Measurements from ENCODE around the gene ABTB1. TPM values are rescaled to one million over a fixed set of nuclear protein-coding genes. Genes with fewer than 3 reads are reported as not detected.
A peak's percentile ranks its signal among the peaks of the same experiment; 100 is the strongest.

Gene ABTB1
- total and polyA plus RNA-seq, 7 donors: 18.0 to 75.3 (median 36.5) TPM

DNA sequence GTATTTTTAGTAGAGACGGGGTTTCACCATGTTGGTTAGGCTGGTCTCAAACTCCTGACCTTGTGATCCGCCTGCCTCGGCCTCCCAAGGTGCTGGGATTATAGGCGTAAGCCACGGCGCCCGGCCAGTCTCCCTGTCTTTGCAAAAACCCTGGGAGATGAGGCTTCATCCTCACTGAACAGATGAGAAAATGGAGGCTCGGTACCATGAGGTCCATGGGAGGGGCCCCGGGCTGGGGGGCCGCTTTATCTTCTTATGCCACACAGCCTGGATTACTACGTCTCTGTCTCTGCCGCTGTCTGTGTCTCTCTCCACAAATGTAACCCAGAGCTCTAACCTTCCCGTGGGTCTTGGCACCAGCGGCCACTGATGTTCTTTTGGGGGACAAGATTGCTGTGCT is 39.1 kb downstream of the ABTB1 start:
- no peaks in the 10 kb centered on the region for H3K36me3 ChIP-seq
- TF ChIP-seq POLR2A (IDR thresholded peaks at IDR 0.05): no peak
- TF ChIP-seq POLR2AphosphoS5 (IDR thresholded peaks at IDR 0.05): no peak
- TF ChIP-seq EP300 (IDR thresholded peaks at IDR 0.05): no peak
- no peak for TF ChIP-seq CTCF (IDR thresholded peaks at IDR 0.05)
- H3K27ac ChIP-seq: peak overlapping the region in 1 of 4 donors; percentile 85
- H3K4me3 ChIP-seq: no peak overlapping the region
- no peaks in the 10 kb centered on the region for H3K27me3 ChIP-seq
- DNase-seq: peak; percentile 56
- intact Hi-C loops (cut with DNase I): loop anchor here (5.0 kb wide), 1 partner anchor 40 kb away; no protein-coding TSS in a partner anchor
- peaks cover 0 to 57% (median 44%) of the 10 kb centered on the region in 4 donors for H3K4me1 ChIP-seq
- 94 to 95% methylated on average over 14 of the region's 14 CpGs for WGBS, 2 donors
- H3K9me3 ChIP-seq: no peaks in the 10 kb centered on the region

GRCh38 chr3:127712461-127712860 is 39.7 kb downstream of the ABTB1 start:
- H3K27ac ChIP-seq: peak overlapping the region in 3 of 4 donors; percentile 41 to 60 (median 49)
- H3K9me3 ChIP-seq: no peaks in the 10 kb centered on the region
- DNase-seq: peak; percentile 35
- 90 to 93% methylated on average over 9 of the region's 9 CpGs for WGBS, 2 donors
- no peak for TF ChIP-seq CTCF (IDR thresholded peaks at IDR 0.05)
- no peak for TF ChIP-seq POLR2AphosphoS5 (IDR thresholded peaks at IDR 0.05)
- TF ChIP-seq EP300 (IDR thresholded peaks at IDR 0.05): no peak
- TF ChIP-seq POLR2A (IDR thresholded peaks at IDR 0.05): no peak
- H3K27me3 ChIP-seq: no peaks in the 10 kb centered on the region
- intact Hi-C loops (cut with DNase I): loop anchor here (5.0 kb wide), 1 partner anchor 40 kb away; no protein-coding TSS in a partner anchor
- no peak overlapping the region for H3K4me3 ChIP-seq
- no peaks in the 10 kb centered on the region for H3K36me3 ChIP-seq
- peaks cover 0 to 57% (median 44%) of the 10 kb centered on the region in 4 donors for H3K4me1 ChIP-seq

DNA sequence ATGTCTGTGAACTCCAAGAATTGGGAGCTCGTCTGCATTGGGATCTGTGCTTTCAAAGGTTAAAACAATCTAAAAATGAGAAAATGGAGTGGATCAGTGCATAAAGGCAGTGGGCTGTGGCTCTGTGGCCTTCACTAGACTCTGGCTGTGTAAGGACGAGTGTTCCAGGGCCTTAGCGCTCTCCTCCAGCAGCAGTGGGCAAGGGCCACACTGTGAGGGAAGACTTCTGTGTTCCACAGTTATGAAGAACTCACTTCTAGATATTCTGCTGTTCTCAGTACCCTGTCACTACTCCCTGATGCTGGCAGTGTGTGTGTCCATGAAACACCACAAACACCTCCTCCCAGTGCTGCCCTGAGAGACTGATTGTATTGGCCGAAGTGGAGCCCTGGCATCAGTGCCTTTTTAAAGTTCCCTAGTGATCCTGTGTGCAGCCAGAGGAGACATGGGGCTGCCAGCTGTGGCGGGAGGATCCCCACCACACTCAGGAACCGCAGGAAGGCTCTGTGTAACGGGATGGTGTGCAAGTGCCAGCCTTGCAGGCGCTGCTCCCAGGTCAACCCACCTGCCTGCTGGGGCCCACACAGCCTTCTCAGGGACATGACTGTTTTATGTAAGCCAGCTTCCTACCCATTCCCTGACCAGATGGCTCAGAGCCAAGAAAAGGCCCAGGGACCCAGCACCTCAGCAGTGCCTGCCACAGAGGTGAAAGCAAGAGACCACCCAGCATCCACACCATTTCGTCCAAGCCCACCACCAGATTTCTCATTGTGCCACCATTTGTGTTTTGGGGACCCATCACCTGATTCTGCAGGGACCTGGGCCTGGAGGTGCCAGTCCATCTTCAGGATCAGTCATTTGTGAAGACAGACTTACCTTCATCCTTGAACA is 40.4 kb downstream of the ABTB1 start:
- Histone ChIP-seq H3K9me3 (no peaks in the 10 kb centered on the region), H3K27ac (peak overlapping the region in 3 of 4 donors; percentile 41 to 60 (median 49))
- DNase-seq: no peak

DNA sequence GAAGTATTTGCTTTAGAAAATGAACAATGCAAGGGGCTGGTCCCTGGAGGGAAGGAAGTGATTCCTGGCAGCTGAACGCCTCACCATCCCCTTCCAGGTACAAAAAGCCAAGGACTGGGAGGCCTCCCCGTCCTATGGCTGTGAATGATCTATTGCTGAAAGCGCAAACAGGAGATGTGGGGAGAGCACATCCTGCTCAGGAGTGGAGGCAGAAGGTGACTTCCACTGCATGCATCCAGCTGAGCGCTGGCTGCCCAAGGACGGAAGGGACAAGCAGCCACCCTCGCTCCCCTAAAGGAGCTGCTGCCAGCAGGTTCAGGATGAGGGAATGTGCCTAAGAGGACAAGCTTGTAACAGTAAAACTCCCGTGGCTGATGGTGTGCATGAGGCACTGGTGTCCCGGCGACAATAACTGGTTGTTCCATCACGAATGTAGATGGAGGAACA is 41.4 kb downstream of the ABTB1 start:
- H3K27me3 ChIP-seq: no peaks in the 10 kb centered on the region
- H3K27ac ChIP-seq: peak overlapping the region in 3 of 4 donors; percentile 29 to 49 (median 40)
- H3K36me3 ChIP-seq: no peaks in the 10 kb centered on the region
- no peak overlapping the region for H3K4me3 ChIP-seq
- DNase-seq: no peak
- no peaks in the 10 kb centered on the region for H3K9me3 ChIP-seq
- peaks cover 0 to 57% (median 37%) of the 10 kb centered on the region in 4 donors for H3K4me1 ChIP-seq
- TF ChIP-seq CTCF (IDR thresholded peaks at IDR 0.05) (no peak), POLR2A (IDR thresholded peaks at IDR 0.05) (no peak), POLR2AphosphoS5 (IDR thresholded peaks at IDR 0.05) (no peak), EP300 (IDR thresholded peaks at IDR 0.05) (no peak)
- intact Hi-C loops (cut with DNase I): loop anchor here (5.0 kb wide), 1 partner anchor 38 kb away; no protein-coding TSS in a partner anchor
- WGBS, 2 donors: 73 to 82% methylated on average over 10 of the region's 10 CpGs

More for the DNA sequence above, 40.4 kb downstream of the ABTB1 start:
- no peak for TF ChIP-seq CTCF (IDR thresholded peaks at IDR 0.05)
- no peak for TF ChIP-seq EP300 (IDR thresholded peaks at IDR 0.05)
- TF ChIP-seq POLR2A (IDR thresholded peaks at IDR 0.05): no peak
- TF ChIP-seq POLR2AphosphoS5 (IDR thresholded peaks at IDR 0.05): no peak
- Histone ChIP-seq H3K4me1 (peaks cover 0 to 57% (median 40%) of the 10 kb centered on the region in 4 donors), H3K4me3 (no peak overlapping the region), H3K27me3 (no peaks in the 10 kb centered on the region), H3K36me3 (no peaks in the 10 kb centered on the region)
- intact Hi-C loops (cut with DNase I): loop anchor here (5.0 kb wide), 1 partner anchor 39 kb away; no protein-coding TSS in a partner anchor
- 85 to 91% methylated on average over 9 of the region's 9 CpGs for WGBS, 2 donors

All from sigmoid colon (tissue), 7 donors.